SK-N-SH treated with all-trans-retinoic acid at 6 μM for 48 hours (cell line): ENCODE results near the gene G0S2.

ENCODE experiments used
- ARNTL ChIP-seq: fragments of 450-650 bp; formaldehyde crosslinking; IDR thresholded peaks from 2 replicates; pipeline ENCODE4 v1.5.0; 2020; ENCODE audit warnings: low read depth, mild to moderate bottlenecking, moderate library complexity, borderline replicate concordance
- BACH2 ChIP-seq: fragments of 250-450 bp; sonication (Bioruptor Pico); IDR thresholded peaks from 2 replicates; pipeline ENCODE4 v1.9.0; 2021; ENCODE audit warnings: mild to moderate bottlenecking, borderline replicate concordance
- ZFP3 ChIP-seq: fragments of 250-450 bp; sonication (Bioruptor Pico); IDR thresholded peaks from 2 replicates; pipeline ENCODE4 v1.5.0; 2020; ENCODE audit warnings: mild to moderate bottlenecking, moderate library complexity
- ZFP30 ChIP-seq: fragments of 450-650 bp; formaldehyde crosslinking; IDR thresholded peaks from 2 replicates; pipeline ENCODE4 v1.5.0; 2022; ENCODE audit warnings: mild to moderate bottlenecking, moderate library complexity
- TF ChIP-seq, protein P1 (sequence below): fragments of 250-450 bp; sonication (Bioruptor Pico); IDR thresholded peaks from 2 replicates; pipeline ENCODE4 v1.8.0; 2020; ENCODE audit warnings: mild to moderate bottlenecking, moderate library complexity, borderline replicate concordance

- no peak for TF ChIP-seq ARNTL
- TF ChIP-seq ZFP3: no peak
- TF ChIP-seq, protein P1, sequence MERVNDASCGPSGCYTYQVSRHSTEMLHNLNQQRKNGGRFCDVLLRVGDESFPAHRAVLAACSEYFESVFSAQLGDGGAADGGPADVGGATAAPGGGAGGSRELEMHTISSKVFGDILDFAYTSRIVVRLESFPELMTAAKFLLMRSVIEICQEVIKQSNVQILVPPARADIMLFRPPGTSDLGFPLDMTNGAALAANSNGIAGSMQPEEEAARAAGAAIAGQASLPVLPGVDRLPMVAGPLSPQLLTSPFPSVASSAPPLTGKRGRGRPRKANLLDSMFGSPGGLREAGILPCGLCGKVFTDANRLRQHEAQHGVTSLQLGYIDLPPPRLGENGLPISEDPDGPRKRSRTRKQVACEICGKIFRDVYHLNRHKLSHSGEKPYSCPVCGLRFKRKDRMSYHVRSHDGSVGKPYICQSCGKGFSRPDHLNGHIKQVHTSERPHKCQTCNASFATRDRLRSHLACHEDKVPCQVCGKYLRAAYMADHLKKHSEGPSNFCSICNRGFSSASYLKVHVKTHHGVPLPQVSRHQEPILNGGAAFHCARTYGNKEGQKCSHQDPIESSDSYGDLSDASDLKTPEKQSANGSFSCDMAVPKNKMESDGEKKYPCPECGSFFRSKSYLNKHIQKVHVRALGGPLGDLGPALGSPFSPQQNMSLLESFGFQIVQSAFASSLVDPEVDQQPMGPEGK (CRISPR knock-in tag): no peak
- no peak for TF ChIP-seq ZFP30
- no peak for TF ChIP-seq BACH2 (CRISPR knock-in tag)
Measured at GRCh38 chr1:209708297-209708696, 33.1 kb downstream of the G0S2 start.
